K562 (cell line): ENCODE measurements around the gene OTULINL. TPM values are rescaled to one million over a fixed set of nuclear protein-coding genes. Genes with fewer than 3 reads are reported as not detected.

Experiments
- ATAC-seq: fragments of 200-7000 bp; cut with Tn5 transposase; 3 replicates; pipeline ENCODE4 v1.9.1; 2020; ENCODE audit warnings: moderate library complexity
- BruUV-seq: library from RNA; stranded (reverse); fragments of 400-500 nt; replicated peaks from 2 replicates; lab custom pipeline; 2021; lab: Mats Ljungman, UMichigan
- CTCF ChIA-PET: fragments of 300-600 bp; formaldehyde crosslinking; extraction: SDS; loops from one replicate; lab custom pipeline; 2021; ENCODE audit warnings: low intra/inter-chr PET ratio; lab: Yijun Ruan, JAX
- POLR2A ChIA-PET: fragments of 300-600, 350-650 bp; sonication (Branson Sonifier 250); formaldehyde crosslinking; extraction: SDS; loops from one replicate; lab custom pipeline; 2021; ENCODE audit warnings: antibody characterized with exemption, inconsistent platforms; lab: Yijun Ruan, JAX
- DNase-seq, 4 experiments: peaks; one replicate each; pipeline versions ENCODE4 v3.0.0 to v3.0.0-alpha.2; 2011 to 2018; ENCODE audit warnings: low spot score in 3 of 4, mixed read lengths in 3 of 4; ENCODE audit errors: extremely low read depth in 1 of 4
- FAIRE-seq: peaks from 2 replicates; lab custom pipeline; 2011; peaks lifted over from hg19 to GRCh38; lab: Jason Lieb, UNC
- H2AFZ ChIP-seq: 2 replicates; pipeline ENCODE4 v1.6.0; 2011; ENCODE audit warnings: low read depth, low read length, control low read depth, inconsistent platforms
- H3K27ac ChIP-seq: fragments of 200-600 bp; 3 replicates; pipeline ENCODE4 v1.8.0; 2011; ENCODE audit warnings: low read depth, mild to moderate bottlenecking, control low read depth, inconsistent platforms, low read length, moderate library complexity, mixed read lengths; ENCODE audit errors: extremely low read depth
- H3K27me3 ChIP-seq, 2 experiments: fragments of 300-600 bp in 1 of 2; 2 replicates in 1 of 2; 3 replicates in 1 of 2; pipeline versions ENCODE4 v1.6.0 to v1.8.0; 2011; ENCODE audit warnings: inconsistent platforms in 2 of 2, low read length in 2 of 2, mild to moderate bottlenecking in 1 of 2, mixed read lengths in 1 of 2, moderate library complexity in 1 of 2; ENCODE audit not compliant: control insufficient read depth in 2 of 2, insufficient read depth in 2 of 2
- H3K36me3 ChIP-seq: fragments of 300-600 bp; 3 replicates; pipeline ENCODE4 v1.8.0; 2011; ENCODE audit warnings: mild to moderate bottlenecking, low read length, inconsistent platforms; ENCODE audit not compliant: control insufficient read depth, insufficient read depth
- H3K4me1 ChIP-seq, 2 experiments: fragments of 200-600 bp in 1 of 2; replicated peaks in 1 of 2; 2 replicates in 1 of 2; 3 replicates in 1 of 2; pipeline versions ENCODE4 v1.5.1 to v1.8.0; 2011; ENCODE audit warnings: inconsistent platforms in 2 of 2, low read length in 2 of 2, mild to moderate bottlenecking in 1 of 2, mixed read lengths in 1 of 2, moderate library complexity in 1 of 2; ENCODE audit not compliant: control insufficient read depth in 2 of 2, insufficient read depth in 2 of 2
- H3K4me2 ChIP-seq: 2 replicates; pipeline ENCODE4 v1.6.1; 2011; ENCODE audit warnings: low read length, control low read depth, inconsistent platforms, mixed read lengths; ENCODE audit not compliant: insufficient read depth
- H3K4me3 ChIP-seq: fragments of 200-600 bp; sonication (generic), shearing (Covaris generic); 2 replicates; pipeline ENCODE4 v1.5.1; 2016; ENCODE audit warnings: control low read depth, inconsistent platforms
- H3K79me2 ChIP-seq: fragments of 200-600 bp; 3 replicates; pipeline ENCODE4 v1.8.0; 2011; ENCODE audit warnings: low read length, inconsistent platforms; ENCODE audit not compliant: control insufficient read depth, insufficient read depth
- H3K9ac ChIP-seq, 2 experiments: 2 replicates each; pipeline versions ENCODE4 v1.6.0 to v1.6.1; 2011; ENCODE audit warnings: low read depth in 2 of 2, low read length in 2 of 2, control low read depth in 1 of 2, inconsistent platforms in 1 of 2, mild to moderate bottlenecking in 1 of 2, mixed read lengths in 1 of 2; ENCODE audit not compliant: insufficient read depth in 1 of 2
- H3K9me1 ChIP-seq: one replicate; pipeline ENCODE4 v1.6.0; 2011; ENCODE audit warnings: inconsistent platforms, mild to moderate bottlenecking, low read length, moderate library complexity; ENCODE audit not compliant: control insufficient read depth, insufficient read depth
- H3K9me3 ChIP-seq: replicated peaks from 2 replicates; pipeline ENCODE4 v1.5.1; 2011; ENCODE audit warnings: low read depth, low read length, inconsistent platforms; ENCODE audit not compliant: control insufficient read depth, insufficient read depth
- H4K20me1 ChIP-seq: replicated peaks from 2 replicates; pipeline ENCODE4 v1.6.1; 2011; ENCODE audit warnings: low read length, inconsistent platforms, mixed read lengths; ENCODE audit not compliant: control insufficient read depth, insufficient read depth
- ARID1B ChIP-seq: fragments of 450-650 bp; IDR thresholded peaks from 2 replicates; pipeline ENCODE4 v1.6.1; 2016; ENCODE audit warnings: antibody characterized with exemption, mild to moderate bottlenecking, inconsistent platforms
- BCL6 ChIP-seq: fragments of 250-450 bp; sonication (Bioruptor Pico); IDR thresholded peaks from 2 replicates; pipeline ENCODE4 v1.4.0; 2020
- ESRRB ChIP-seq: fragments of 250-450 bp; sonication (Bioruptor Pico); IDR thresholded peaks from 2 replicates; pipeline ENCODE4 v1.5.0; 2020; ENCODE audit warnings: mild to moderate bottlenecking, moderate library complexity, borderline replicate concordance
- FOXJ2 ChIP-seq: fragments of 200-800 bp; sonication (Bioruptor generic); IDR thresholded peaks from 2 replicates; pipeline ENCODE4 v1.6.1; 2016; ENCODE audit warnings: missing genetic modification characterization, missing compliant biosample characterization
- FOXJ3 ChIP-seq: sonication (generic); formaldehyde crosslinking; IDR thresholded peaks from 2 replicates; pipeline ENCODE4 v1.4.0; 2020; ENCODE audit warnings: mild to moderate bottlenecking, missing genetic modification reagents
- GATAD2A ChIP-seq: fragments of 450-650 bp; IDR thresholded peaks from 2 replicates; pipeline ENCODE4 v1.6.1; 2017
- HDAC8 ChIP-seq: fragments of 450-650 bp; IDR thresholded peaks from 2 replicates; pipeline ENCODE4 v1.6.1; 2016; ENCODE audit warnings: mild to moderate bottlenecking, missing genetic modification characterization, moderate library complexity, missing compliant biosample characterization
- NCOA4 ChIP-seq: fragments of 450-650 bp; IDR thresholded peaks from 2 replicates; pipeline ENCODE4 v1.6.1; 2018; ENCODE audit warnings: mild to moderate bottlenecking; ENCODE audit not compliant: partially characterized antibody
- RBM17 ChIP-seq: fragments of 200-400 bp; formaldehyde crosslinking; IDR thresholded peaks from 2 replicates; pipeline ENCODE4 v1.6.1; 2017; ENCODE audit warnings: low read depth, mild to moderate bottlenecking, low read length, borderline replicate concordance
- SAFB ChIP-seq: fragments of 200-400 bp; formaldehyde crosslinking; IDR thresholded peaks from 2 replicates; pipeline ENCODE4 v1.6.1; 2017; ENCODE audit warnings: low read depth, low read length, borderline replicate concordance
- SNRNP70 ChIP-seq: fragments of 200-400 bp; formaldehyde crosslinking; optimal IDR thresholded peaks from 2 replicates; pipeline ENCODE3; 2017; ENCODE audit warnings: low read depth, low read length
- ZC3H4 ChIP-seq: sonication (generic); formaldehyde crosslinking; IDR thresholded peaks from 2 replicates; pipeline ENCODE4 v1.9.0; 2021; ENCODE audit warnings: missing genetic modification reagents, borderline replicate concordance
- ZNF274 ChIP-seq: IDR thresholded peaks from 2 replicates; pipeline ENCODE4 v1.6.1; 2011; ENCODE audit warnings: low read depth, mild to moderate bottlenecking, low read length, moderate library complexity, borderline replicate concordance
- ZNF324 ChIP-seq: fragments of 250-450 bp; sonication (Bioruptor Pico); IDR thresholded peaks from 2 replicates; pipeline ENCODE4 v1.4.0; 2020; ENCODE audit warnings: mild to moderate bottlenecking
- ZNF780A ChIP-seq: fragments of 250-450 bp; sonication (Bioruptor Pico); IDR thresholded peaks from 2 replicates; pipeline ENCODE4 v1.5.0; 2021; ENCODE audit warnings: mild to moderate bottlenecking
- in situ Hi-C: fragments of 300-500 bp; cut with MboI; formaldehyde crosslinking; loops from 4 replicates; pipeline ENCODE4 v1.15.0; 2018; ENCODE audit warnings: inconsistent platforms, mixed read lengths
- intact Hi-C: fragments of 100-400 bp; cut with micrococcal nuclease; formaldehyde crosslinking; loops from 2 replicates; pipeline ENCODE4 v1.14.2; 2022
- polyA plus RNA-seq, 8 experiments: library from polyadenylated mRNA; depleted of rRNA in 4 of 8; stranded (reverse) in 5 of 8; unstranded in 3 of 8; fragments of >200 nt; fragmentation: Nextera tagmentation in 2 of 8; fragmentation: Illumina TruSeq in 1 of 8; extraction: Ambion mirVana in 2 of 8; extraction: Trizol in 1 of 8; gene quantifications; 2 replicates each; pipeline versions ENCODE4 v1.2.1 to v1.2.3, GENCODE V29; 2011 to 2014; ENCODE audit warnings: inconsistent platforms in 1 of 8, missing spikeins in 1 of 8
- total RNA-seq, 7 experiments: library from RNA; depleted of rRNA in 6 of 7; stranded (reverse); fragments of >200 nt in 6 of 7; fragmentation: Illumina TruSeq in 2 of 7; extraction: Trizol in 2 of 7; gene quantifications; 2 replicates each; pipeline versions ENCODE4 v1.2.1 to v1.2.3, GENCODE V29; 2011 to 2021; ENCODE audit warnings: low replicate concordance in 1 of 7
- TF ChIP-seq, protein P1 (sequence below): fragments of 450-650 bp; conservative IDR thresholded peaks from 2 replicates; pipeline ENCODE4 v1.6.1; 2016; ENCODE audit warnings: missing genetic modification characterization, low read depth, mild to moderate bottlenecking, control low read depth, missing compliant biosample characterization

OTULINL gene
- total and polyA plus RNA-seq, 9 of the 15 experiments (the other 6 are each of a cell fraction or from before 2014, with no cell fraction given): 0.13 to 0.18 TPM; not detected in 7

DNA sequence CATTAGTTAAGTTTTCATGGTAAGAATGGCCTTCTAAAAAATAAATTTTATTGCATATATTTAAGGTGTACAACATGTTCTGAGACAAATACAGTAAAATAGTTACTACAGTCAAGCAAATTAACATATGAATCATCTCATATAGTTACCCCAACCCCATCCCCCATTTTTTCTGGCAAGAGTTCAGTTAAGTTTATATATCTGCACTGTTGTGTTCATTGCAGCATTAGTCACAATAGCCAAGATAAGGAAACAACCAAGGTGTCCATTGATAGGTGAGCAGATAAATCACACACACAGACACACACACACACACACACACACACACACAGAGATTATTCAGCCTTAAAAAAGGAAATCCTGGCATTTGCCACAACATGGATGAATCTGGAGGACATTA is 45.7 kb downstream of the OTULINL start:
- ATAC-seq: no peak
- Histone ChIP-seq H2AFZ (no peak overlapping the region), H3K27me3 (no peaks in the 10 kb centered on the region), H3K4me3 (no peak overlapping the region), H3K9me3 (no peaks in the 10 kb centered on the region), H3K4me2 (no peak overlapping the region), H3K9ac (no peak overlapping the region)
- intact Hi-C loops: no loop called here
- no peak for DNase-seq
- TF ChIP-seq FOXJ3 (CRISPR knock-in tag) (no peak), HDAC8 (tag) (no peak), ZNF274 (no peak), ESRRB (CRISPR knock-in tag) (no peak), ZC3H4 (CRISPR knock-in tag) (no peak), SNRNP70 (no peak), SAFB (no peak), RBM17 (no peak), BCL6 (CRISPR knock-in tag) (no peak), NCOA4 (no peak), GATAD2A (no peak), ZNF780A (no peak), ZNF324 (CRISPR knock-in tag) (no peak), FOXJ2 (tag) (no peak), ARID1B (no peak)
- TF ChIP-seq, protein P1, sequence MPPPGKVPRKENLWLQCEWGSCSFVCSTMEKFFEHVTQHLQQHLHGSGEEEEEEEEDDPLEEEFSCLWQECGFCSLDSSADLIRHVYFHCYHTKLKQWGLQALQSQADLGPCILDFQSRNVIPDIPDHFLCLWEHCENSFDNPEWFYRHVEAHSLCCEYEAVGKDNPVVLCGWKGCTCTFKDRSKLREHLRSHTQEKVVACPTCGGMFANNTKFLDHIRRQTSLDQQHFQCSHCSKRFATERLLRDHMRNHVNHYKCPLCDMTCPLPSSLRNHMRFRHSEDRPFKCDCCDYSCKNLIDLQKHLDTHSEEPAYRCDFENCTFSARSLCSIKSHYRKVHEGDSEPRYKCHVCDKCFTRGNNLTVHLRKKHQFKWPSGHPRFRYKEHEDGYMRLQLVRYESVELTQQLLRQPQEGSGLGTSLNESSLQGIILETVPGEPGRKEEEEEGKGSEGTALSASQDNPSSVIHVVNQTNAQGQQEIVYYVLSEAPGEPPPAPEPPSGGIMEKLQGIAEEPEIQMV: no peak
- TF ChIP-seq, all 486 proteins: peak for 0
- Histone ChIP-seq H3K79me2 (no peaks in the 10 kb centered on the region), H3K4me1 (no peaks in the 10 kb centered on the region), H3K9me1 (no peaks in the 10 kb centered on the region), H3K27ac (no peak overlapping the region), H4K20me1 (no peaks in the 10 kb centered on the region), H3K36me3 (no peaks in the 10 kb centered on the region)
- no TSS peak for BruUV-seq
- FAIRE-seq: no peak
- ChIA-PET CTCF (no interaction called here), POLR2A (no interaction called here)
- in situ Hi-C loops: no loop called here
